Large intestine (tissue), 3 donors: Measurements from ENCODE around the gene S100PBP. TPM values are rescaled to one million over a fixed set of nuclear protein-coding genes. Genes with fewer than 3 reads are reported as not detected.
"Not testable (repeated sequence)": the region's sequence is repeated elsewhere in the genome, so short reads cannot be mapped to it uniquely, and the experiment has no call there.

Source experiments
- DNase-seq, 2 donors: peaks; one replicate each; pipeline versions ENCODE4 v3.0.0 to v3.0.0-alpha.2; 2013
- H3K27ac ChIP-seq: one replicate; pipeline ENCODE4 v1.5.1; 2013; ENCODE audit warnings: low read length
- H3K27me3 ChIP-seq: 2 replicates; pipeline ENCODE4 v1.6.1; 2013; ENCODE audit warnings: low read length; ENCODE audit not compliant: control insufficient read depth, insufficient read depth
- H3K36me3 ChIP-seq: 2 replicates; pipeline ENCODE4 v1.6.1; 2013; ENCODE audit warnings: low read length; ENCODE audit not compliant: control insufficient read depth, insufficient read depth
- H3K4me1 ChIP-seq: one replicate; pipeline ENCODE4 v1.6.1; 2013; ENCODE audit warnings: low read length; ENCODE audit not compliant: control insufficient read depth, insufficient read depth
- H3K4me3 ChIP-seq: one replicate; pipeline ENCODE4 v1.5.1; 2013; ENCODE audit warnings: low read length
- H3K9me3 ChIP-seq: one replicate; pipeline ENCODE4 v1.6.1; 2013; ENCODE audit warnings: mild to moderate bottlenecking, low read depth, low read length, moderate library complexity; ENCODE audit not compliant: control insufficient read depth
- WGBS: methylation state at CpG from one replicate; pipeline ENCODE4 v1.1.5; 2013; ENCODE audit warnings: low lambda C conversion rate; ENCODE audit not compliant: insufficient coverage; 5-methylcytosine and 5-hydroxymethylcytosine counted together
- polyA plus RNA-seq: library from polyadenylated mRNA; unstranded; fragments of 120-200 nt; gene quantifications from one replicate; pipeline ENCODE4 v1.2.1, GENCODE V29; 2013

S100PBP gene
- polyA plus RNA-seq, 1 donor = 27.5 TPM

GRCh38 chr1:32784817-32785216, 32.6 kb upstream of the S100PBP start:
- no peak overlapping the region for H3K27ac ChIP-seq
- no peaks in the 10 kb centered on the region for H3K9me3 ChIP-seq
- no CpG with 5 or more reads among the region's 3 CpGs for WGBS
- peaks cover 71% of the 10 kb centered on the region for H3K36me3 ChIP-seq
- no peaks in the 10 kb centered on the region for H3K27me3 ChIP-seq
- H3K4me1 ChIP-seq = no peaks in the 10 kb centered on the region
- H3K4me3 ChIP-seq = no peak overlapping the region
- no peak for DNase-seq

GRCh38 chr1:32786856-32787255, 30.6 kb upstream of the S100PBP start:
- Histone ChIP-seq H3K27ac (no peak overlapping the region), H3K36me3 (peaks cover 63% of the 10 kb centered on the region)

GRCh38 chr1:32789356-32789755, 28.1 kb upstream of the S100PBP start:
- peaks cover 48% of the 10 kb centered on the region for H3K36me3 ChIP-seq
- not testable (repeated sequence) for H3K4me1 ChIP-seq, H3K27me3 ChIP-seq, DNase-seq, H3K4me3 ChIP-seq, H3K27ac ChIP-seq, H3K9me3 ChIP-seq
- no CpG with 5 or more reads among the region's 2 CpGs for WGBS

More at GRCh38 chr1:32786856-32787255, 30.6 kb upstream of the S100PBP start:
- H3K9me3 ChIP-seq = no peaks in the 10 kb centered on the region
- H3K4me3 ChIP-seq = no peak overlapping the region
- 83% methylated on average over 1 of the region's 4 CpGs for WGBS
- H3K27me3 ChIP-seq = no peaks in the 10 kb centered on the region
- DNase-seq = no peak
- H3K4me1 ChIP-seq = no peaks in the 10 kb centered on the region

- peaks cover 37% of the 10 kb centered on the region for H3K36me3 ChIP-seq
- no peak for DNase-seq
- H3K27me3 ChIP-seq = no peaks in the 10 kb centered on the region
- no peaks in the 10 kb centered on the region for H3K9me3 ChIP-seq
- no peaks in the 10 kb centered on the region for H3K4me1 ChIP-seq
- no peak overlapping the region for H3K4me3 ChIP-seq
- H3K27ac ChIP-seq = no peak overlapping the region
- WGBS = no CpG with 5 or more reads among the region's 1 CpG
Measured at GRCh38 chr1:32791881-32792280, 25.6 kb upstream of the S100PBP start.

- H3K4me1 ChIP-seq, DNase-seq, H3K27ac ChIP-seq, H3K27me3 ChIP-seq, H3K9me3 ChIP-seq, H3K4me3 ChIP-seq: not testable (repeated sequence)
- WGBS = no CpG with 5 or more reads among the region's 4 CpGs
- peaks cover 41% of the 10 kb centered on the region for H3K36me3 ChIP-seq
Measured at GRCh38 chr1:32795763-32796162, 21.7 kb upstream of the S100PBP start.

- Histone ChIP-seq H3K27me3 (no peaks in the 10 kb centered on the region), H3K36me3 (peaks cover 42% of the 10 kb centered on the region), H3K4me1 (no peaks in the 10 kb centered on the region), H3K9me3 (no peaks in the 10 kb centered on the region), H3K27ac (no peak overlapping the region), H3K4me3 (no peak overlapping the region)
- no CpG with 5 or more reads among the region's 1 CpG for WGBS
- no peak for DNase-seq
Measured at GRCh38 chr1:32797456-32797855, 20.0 kb upstream of the S100PBP start.

- WGBS = 100% methylated on average over 3 of the region's 4 CpGs
Measured at GRCh38 chr1:32798191-32798590, 19.3 kb upstream of the S100PBP start.

GRCh38 chr1:32798679-32799416, 18.6 kb upstream of the S100PBP start:
- no peaks in the 10 kb centered on the region for H3K27me3 ChIP-seq
- no peaks in the 10 kb centered on the region for H3K9me3 ChIP-seq
- no peak overlapping the region for H3K27ac ChIP-seq
- no peak for DNase-seq
- H3K4me3 ChIP-seq = no peak overlapping the region
- 73% methylated on average over 2 of the region's 8 CpGs for WGBS
- H3K36me3 ChIP-seq = peaks cover 39% of the 10 kb centered on the region
- no peaks in the 10 kb centered on the region for H3K4me1 ChIP-seq

More at GRCh38 chr1:32798191-32798590, 19.3 kb upstream of the S100PBP start:
- peaks cover 40% of the 10 kb centered on the region for H3K36me3 ChIP-seq
- no peaks in the 10 kb centered on the region for H3K9me3 ChIP-seq
- H3K27ac ChIP-seq = no peak overlapping the region
- no peaks in the 10 kb centered on the region for H3K4me1 ChIP-seq
- no peak for DNase-seq
- no peak overlapping the region for H3K4me3 ChIP-seq
- no peaks in the 10 kb centered on the region for H3K27me3 ChIP-seq

GRCh38 chr1:32801096-32801715, 16.2 kb upstream of the S100PBP start:
- Histone ChIP-seq H3K27ac (no peak overlapping the region), H3K27me3 (no peaks in the 10 kb centered on the region), H3K4me1 (no peaks in the 10 kb centered on the region), H3K4me3 (no peak overlapping the region), H3K36me3 (peaks cover 38% of the 10 kb centered on the region), H3K9me3 (peaks cover 7% of the 10 kb centered on the region)
- DNase-seq = no peak
- 100% methylated on average over 2 of the region's 9 CpGs for WGBS

- not testable (repeated sequence) for H3K4me1 ChIP-seq, DNase-seq, H3K27ac ChIP-seq, H3K9me3 ChIP-seq, H3K27me3 ChIP-seq, H3K4me3 ChIP-seq
- WGBS = no CpG with 5 or more reads among the region's 30 CpGs
- peaks cover 31% of the 10 kb centered on the region for H3K36me3 ChIP-seq
Measured at GRCh38 chr1:32804460-32804859, 13.0 kb upstream of the S100PBP start.
